CD4-positive, alpha-beta T cell (primary cell): Measurements from ENCODE around the gene TNRC6A. TPM values are rescaled to one million over a fixed set of nuclear protein-coding genes. Genes with fewer than 3 reads are reported as not detected.
"Not testable (repeated sequence)": the region's sequence is repeated elsewhere in the genome, so short reads cannot be mapped to it uniquely, and the experiment has no call there.

Experiments
- ATAC-seq: fragments of 200-7000 bp; cut with Tn5 transposase; one replicate; pipeline ENCODE4 v1.10.0; 2022; ENCODE audit warnings: mild to moderate bottlenecking; ENCODE audit not compliant: poor library complexity
- CTCF ChIA-PET: fragments of 350-600 bp; sonication (Branson Sonifier 250); formaldehyde crosslinking; loops from one replicate; lab custom pipeline; 2021; ENCODE audit warnings: antibody characterized with exemption, inconsistent platforms; lab: Charles Lee
- POLR2A ChIA-PET: fragments of 350-600 bp; sonication (Branson Sonifier 250); formaldehyde crosslinking; loops from one replicate; lab custom pipeline; 2021; ENCODE audit warnings: antibody characterized with exemption, inconsistent platforms; lab: Charles Lee
- DNase-seq, 14 experiments: peaks; one replicate each; pipeline ENCODE4 v3.0.0-alpha.2; 2013 to 2020; ENCODE audit warnings: mixed read lengths in 2 of 14
- H3K27ac ChIP-seq, 2 donors: one replicate each; pipeline versions ENCODE4 v1.5.1 to v1.7.0; 2013; ENCODE audit warnings: low read length in 2 of 2, low read depth in 1 of 2, mild to moderate bottlenecking in 1 of 2
- H3K27me3 ChIP-seq, 2 experiments: 1 replicate in 1 of 2; 2 replicates in 1 of 2; pipeline versions ENCODE4 v1.6.1 to v1.7.0; 2013; ENCODE audit warnings: low read length in 2 of 2, control low read depth in 1 of 2, mild to moderate bottlenecking in 1 of 2, moderate library complexity in 1 of 2; ENCODE audit not compliant: insufficient read depth in 2 of 2, control insufficient read depth in 1 of 2
- H3K36me3 ChIP-seq: one replicate; pipeline ENCODE4 v1.6.1; 2013; ENCODE audit warnings: low read length, control low read depth; ENCODE audit not compliant: insufficient read depth
- H3K4me1 ChIP-seq: one replicate; pipeline ENCODE4 v1.6.1; 2013; ENCODE audit warnings: low read length, control low read depth; ENCODE audit not compliant: insufficient read depth
- H3K4me3 ChIP-seq: one replicate; pipeline ENCODE4 v1.5.1; 2013; ENCODE audit warnings: mild to moderate bottlenecking, low read length, moderate library complexity
- H3K9me3 ChIP-seq, 2 experiments: 1 replicate in 1 of 2; 2 replicates in 1 of 2; pipeline versions ENCODE4 v1.6.1 to v1.7.0; 2013; ENCODE audit warnings: low read length in 2 of 2, mild to moderate bottlenecking in 2 of 2, control low read depth in 1 of 2, moderate library complexity in 1 of 2; ENCODE audit not compliant: control insufficient read depth in 1 of 2, insufficient read depth in 1 of 2
- H3K27ac Mint-ChIP-seq: one replicate; pipeline ENCODE4 v1.8.0; 2020; ENCODE audit warnings: mixed read lengths
- H3K27me3 Mint-ChIP-seq: one replicate; pipeline ENCODE4 v1.8.0; 2021; ENCODE audit warnings: mixed read lengths
- H3K36me3 Mint-ChIP-seq: one replicate; pipeline ENCODE4 v1.8.0; 2021; ENCODE audit warnings: low read depth, mixed read lengths
- H3K4me1 Mint-ChIP-seq: one replicate; pipeline ENCODE4 v1.8.0; 2021; ENCODE audit warnings: low read depth, mixed read lengths
- H3K4me3 Mint-ChIP-seq: one replicate; pipeline ENCODE4 v1.8.0; 2020; ENCODE audit warnings: mild to moderate bottlenecking, mixed read lengths
- H3K9me3 Mint-ChIP-seq: one replicate; pipeline ENCODE4 v1.8.0; 2020; ENCODE audit warnings: mixed read lengths
- intact Hi-C, 2 experiments: fragments of 100-400 bp; cut with DNase I in 1 of 2; cut with micrococcal nuclease in 1 of 2; formaldehyde crosslinking; loops; one replicate each; pipeline versions ENCODE4 v1.15.1 to v1.9.0; 2023 to 2025; cut with DNase I, micrococcal nuclease
- total RNA-seq, 174 experiments: library from RNA in 2 of 174; stranded (reverse) in 2 of 174; gene quantifications; one replicate each; pipeline ENCODE4 v1.2.3 and lab custom pipeline; 2021 to 2026
- TF ChIP-seq, protein P1 (sequence below): fragments of 200-600 bp; IDR thresholded peaks from one replicate; pipeline ENCODE4 v1.8.0; 2022; ENCODE audit warnings: antibody characterized with exemption, mild to moderate bottlenecking

TNRC6A gene
- total RNA-seq, 2 experiments from 2014 or later, result 70.4 to 74.6 TPM

DNA sequence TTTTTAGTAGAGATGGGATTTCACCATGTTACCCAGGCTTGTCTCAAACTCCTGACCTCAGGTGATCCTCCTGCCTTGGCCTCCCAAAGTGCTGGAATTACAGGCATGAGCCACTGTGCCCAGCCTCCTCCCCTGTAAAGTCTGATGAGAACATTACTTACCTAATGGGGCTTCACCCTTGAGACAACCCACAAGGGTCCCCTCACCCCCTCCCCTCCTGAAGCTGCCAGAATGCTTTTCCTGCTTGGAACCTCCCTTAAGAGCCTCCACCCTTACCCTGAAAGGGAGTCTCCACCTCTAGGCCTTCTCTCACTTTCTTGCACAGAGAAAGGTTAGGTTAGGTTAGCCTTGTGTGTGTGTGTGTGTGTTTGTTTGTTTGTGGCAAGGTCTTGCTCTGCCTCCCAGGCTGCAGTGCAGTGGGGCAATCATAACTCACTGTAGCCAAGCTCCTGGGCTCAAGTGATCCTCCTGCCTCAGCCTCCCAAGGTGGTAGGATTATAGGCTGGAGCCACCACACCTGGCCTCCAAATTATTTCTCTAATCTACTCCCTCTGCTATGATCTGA is 125.2 kb downstream of the TNRC6A start:
- Mint-ChIP-seq H3K27ac (no peak overlapping the region), H3K4me1 (no peaks in the 10 kb centered on the region), H3K27me3 (peaks cover 11% of the 10 kb centered on the region), H3K9me3 (no peaks in the 10 kb centered on the region), H3K36me3 (no peaks in the 10 kb centered on the region), H3K4me3 (no peak overlapping the region)
- Histone ChIP-seq H3K4me3 (no peak overlapping the region), H3K9me3 (peaks cover 0 to 4% of the 10 kb centered on the region in 2 experiments), H3K4me1 (no peaks in the 10 kb centered on the region), H3K36me3 (no peaks in the 10 kb centered on the region), H3K27me3 (no peaks in the 10 kb centered on the region), H3K27ac (no peak overlapping the region)
- intact Hi-C loops, result no loop called here
- no peak for ATAC-seq
- CTCF ChIA-PET, result no interaction called here
- no peak for DNase-seq
- TF ChIP-seq, protein P1, sequence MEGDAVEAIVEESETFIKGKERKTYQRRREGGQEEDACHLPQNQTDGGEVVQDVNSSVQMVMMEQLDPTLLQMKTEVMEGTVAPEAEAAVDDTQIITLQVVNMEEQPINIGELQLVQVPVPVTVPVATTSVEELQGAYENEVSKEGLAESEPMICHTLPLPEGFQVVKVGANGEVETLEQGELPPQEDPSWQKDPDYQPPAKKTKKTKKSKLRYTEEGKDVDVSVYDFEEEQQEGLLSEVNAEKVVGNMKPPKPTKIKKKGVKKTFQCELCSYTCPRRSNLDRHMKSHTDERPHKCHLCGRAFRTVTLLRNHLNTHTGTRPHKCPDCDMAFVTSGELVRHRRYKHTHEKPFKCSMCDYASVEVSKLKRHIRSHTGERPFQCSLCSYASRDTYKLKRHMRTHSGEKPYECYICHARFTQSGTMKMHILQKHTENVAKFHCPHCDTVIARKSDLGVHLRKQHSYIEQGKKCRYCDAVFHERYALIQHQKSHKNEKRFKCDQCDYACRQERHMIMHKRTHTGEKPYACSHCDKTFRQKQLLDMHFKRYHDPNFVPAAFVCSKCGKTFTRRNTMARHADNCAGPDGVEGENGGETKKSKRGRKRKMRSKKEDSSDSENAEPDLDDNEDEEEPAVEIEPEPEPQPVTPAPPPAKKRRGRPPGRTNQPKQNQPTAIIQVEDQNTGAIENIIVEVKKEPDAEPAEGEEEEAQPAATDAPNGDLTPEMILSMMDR, result no peak
- POLR2A ChIA-PET, result no interaction called here

- DNase-seq, result no peak
- H3K9me3 ChIP-seq, result peaks cover 0 to 4% of the 10 kb centered on the region in 2 experiments
- TF ChIP-seq, protein P1, result no peak
- POLR2A ChIA-PET, result no interaction called here
- intact Hi-C loops, result no loop called here
- H3K4me3 ChIP-seq, result no peak overlapping the region
- H3K4me1 ChIP-seq, result no peaks in the 10 kb centered on the region
- no peaks in the 10 kb centered on the region for H3K27me3 ChIP-seq
- ATAC-seq, result no peak
- no peaks in the 10 kb centered on the region for H3K9me3 Mint-ChIP-seq
- no peak overlapping the region for H3K4me3 Mint-ChIP-seq
- no peak overlapping the region for H3K27ac ChIP-seq
- H3K27me3 Mint-ChIP-seq, result peaks cover 11% of the 10 kb centered on the region
- CTCF ChIA-PET, result no interaction called here
- no peaks in the 10 kb centered on the region for H3K36me3 Mint-ChIP-seq
- no peaks in the 10 kb centered on the region for H3K36me3 ChIP-seq
- no peaks in the 10 kb centered on the region for H3K4me1 Mint-ChIP-seq
- no peak overlapping the region for H3K27ac Mint-ChIP-seq
These were observed 126.2 kb downstream of the TNRC6A start for GRCh38 chr16:24855678-24856077.

DNA sequence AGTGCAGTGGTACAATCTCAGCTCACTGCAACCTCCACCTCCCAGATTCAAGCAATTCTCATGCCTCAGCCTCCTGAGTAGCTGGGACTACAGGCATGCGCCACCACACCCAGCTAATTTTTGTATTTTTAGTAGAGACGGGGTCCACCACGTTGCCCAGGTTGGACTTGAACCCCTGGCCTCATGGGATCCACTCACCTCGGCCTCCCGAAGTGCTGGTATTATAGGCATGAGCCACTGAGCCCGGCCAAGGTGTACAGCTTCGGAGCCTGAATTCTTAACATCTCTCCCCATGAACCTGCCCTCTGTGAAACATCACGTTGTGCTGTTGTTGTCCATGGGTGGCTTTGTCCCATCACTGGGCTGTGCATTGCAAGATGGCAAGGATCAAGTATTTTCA is 127.4 kb downstream of the TNRC6A start:
- H3K27me3 Mint-ChIP-seq, result peaks cover 11% of the 10 kb centered on the region
- intact Hi-C loops, POLR2A ChIA-PET, H3K4me3 Mint-ChIP-seq, H3K27ac ChIP-seq, H3K4me3 ChIP-seq, H3K36me3 Mint-ChIP-seq, DNase-seq, H3K9me3 ChIP-seq, H3K9me3 Mint-ChIP-seq, H3K4me1 ChIP-seq, H3K36me3 ChIP-seq, ATAC-seq, H3K27me3 ChIP-seq, H3K4me1 Mint-ChIP-seq, H3K27ac Mint-ChIP-seq: not testable (repeated sequence)
- CTCF ChIA-PET, result interaction anchor here (0.6 kb wide), 1 partner anchor 165 kb away, joined by 4 read pairs; no protein-coding TSS in a partner anchor
